K562 (cell line): ENCODE data around the gene SLC24A4. TPM values are rescaled to one million over a fixed set of nuclear protein-coding genes. Genes with fewer than 3 reads are reported as not detected.

ENCODE experiments used
- ATAC-seq: fragments of 200-7000 bp; cut with Tn5 transposase; 3 replicates; pipeline ENCODE4 v1.9.1; 2020; ENCODE audit warnings: moderate library complexity
- BruUV-seq: library from RNA; stranded (reverse); fragments of 400-500 nt; replicated peaks from 2 replicates; lab custom pipeline; 2021; lab: Mats Ljungman, UMichigan
- CTCF ChIA-PET: fragments of 300-600 bp; formaldehyde crosslinking; extraction: SDS; loops from one replicate; lab custom pipeline; 2021; ENCODE audit warnings: low intra/inter-chr PET ratio; lab: Yijun Ruan, JAX
- POLR2A ChIA-PET: fragments of 300-600, 350-650 bp; sonication (Branson Sonifier 250); formaldehyde crosslinking; extraction: SDS; loops from one replicate; lab custom pipeline; 2021; ENCODE audit warnings: antibody characterized with exemption, inconsistent platforms; lab: Yijun Ruan, JAX
- DNase-seq, 4 experiments: peaks; one replicate each; pipeline versions ENCODE4 v3.0.0 to v3.0.0-alpha.2; 2011 to 2018; ENCODE audit warnings: low spot score in 3 of 4, mixed read lengths in 3 of 4; ENCODE audit errors: extremely low read depth in 1 of 4
- FAIRE-seq: peaks from 2 replicates; lab custom pipeline; 2011; peaks lifted over from hg19 to GRCh38; lab: Jason Lieb, UNC
- H2AFZ ChIP-seq: 2 replicates; pipeline ENCODE4 v1.6.0; 2011; ENCODE audit warnings: low read depth, low read length, control low read depth, inconsistent platforms
- H3K27ac ChIP-seq: fragments of 200-600 bp; 3 replicates; pipeline ENCODE4 v1.8.0; 2011; ENCODE audit warnings: low read depth, mild to moderate bottlenecking, control low read depth, inconsistent platforms, low read length, moderate library complexity, mixed read lengths; ENCODE audit errors: extremely low read depth
- H3K27me3 ChIP-seq, 2 experiments: fragments of 300-600 bp in 1 of 2; 2 replicates in 1 of 2; 3 replicates in 1 of 2; pipeline versions ENCODE4 v1.6.0 to v1.8.0; 2011; ENCODE audit warnings: inconsistent platforms in 2 of 2, low read length in 2 of 2, mild to moderate bottlenecking in 1 of 2, mixed read lengths in 1 of 2, moderate library complexity in 1 of 2; ENCODE audit not compliant: control insufficient read depth in 2 of 2, insufficient read depth in 2 of 2
- H3K36me3 ChIP-seq: fragments of 300-600 bp; 3 replicates; pipeline ENCODE4 v1.8.0; 2011; ENCODE audit warnings: mild to moderate bottlenecking, low read length, inconsistent platforms; ENCODE audit not compliant: control insufficient read depth, insufficient read depth
- H3K4me1 ChIP-seq, 2 experiments: fragments of 200-600 bp in 1 of 2; replicated peaks in 1 of 2; 2 replicates in 1 of 2; 3 replicates in 1 of 2; pipeline versions ENCODE4 v1.5.1 to v1.8.0; 2011; ENCODE audit warnings: inconsistent platforms in 2 of 2, low read length in 2 of 2, mild to moderate bottlenecking in 1 of 2, mixed read lengths in 1 of 2, moderate library complexity in 1 of 2; ENCODE audit not compliant: control insufficient read depth in 2 of 2, insufficient read depth in 2 of 2
- H3K4me2 ChIP-seq: 2 replicates; pipeline ENCODE4 v1.6.1; 2011; ENCODE audit warnings: low read length, control low read depth, inconsistent platforms, mixed read lengths; ENCODE audit not compliant: insufficient read depth
- H3K4me3 ChIP-seq: fragments of 200-600 bp; sonication (generic), shearing (Covaris generic); 2 replicates; pipeline ENCODE4 v1.5.1; 2016; ENCODE audit warnings: control low read depth, inconsistent platforms
- H3K79me2 ChIP-seq: fragments of 200-600 bp; 3 replicates; pipeline ENCODE4 v1.8.0; 2011; ENCODE audit warnings: low read length, inconsistent platforms; ENCODE audit not compliant: control insufficient read depth, insufficient read depth
- H3K9ac ChIP-seq, 2 experiments: 2 replicates each; pipeline versions ENCODE4 v1.6.0 to v1.6.1; 2011; ENCODE audit warnings: low read depth in 2 of 2, low read length in 2 of 2, control low read depth in 1 of 2, inconsistent platforms in 1 of 2, mild to moderate bottlenecking in 1 of 2, mixed read lengths in 1 of 2; ENCODE audit not compliant: insufficient read depth in 1 of 2
- H3K9me1 ChIP-seq: one replicate; pipeline ENCODE4 v1.6.0; 2011; ENCODE audit warnings: inconsistent platforms, mild to moderate bottlenecking, low read length, moderate library complexity; ENCODE audit not compliant: control insufficient read depth, insufficient read depth
- H3K9me3 ChIP-seq: replicated peaks from 2 replicates; pipeline ENCODE4 v1.5.1; 2011; ENCODE audit warnings: low read depth, low read length, inconsistent platforms; ENCODE audit not compliant: control insufficient read depth, insufficient read depth
- H4K20me1 ChIP-seq: replicated peaks from 2 replicates; pipeline ENCODE4 v1.6.1; 2011; ENCODE audit warnings: low read length, inconsistent platforms, mixed read lengths; ENCODE audit not compliant: control insufficient read depth, insufficient read depth
- ADNP ChIP-seq: fragments of 200-800 bp; sonication (Bioruptor generic); IDR thresholded peaks from 2 replicates; pipeline ENCODE4 v1.6.1; 2016; ENCODE audit warnings: missing genetic modification characterization, missing compliant biosample characterization
- CBFB ChIP-seq: sonication (generic); formaldehyde crosslinking; IDR thresholded peaks from 2 replicates; pipeline ENCODE4 v1.4.0; 2020; ENCODE audit warnings: mild to moderate bottlenecking, missing genetic modification reagents
- FOXP4 ChIP-seq: sonication (generic); formaldehyde crosslinking; IDR thresholded peaks from 2 replicates; pipeline ENCODE4 v1.8.0; 2022; ENCODE audit warnings: mild to moderate bottlenecking, missing genetic modification reagents, borderline replicate concordance
- KHSRP ChIP-seq: fragments of 450-650 bp; IDR thresholded peaks from 2 replicates; pipeline ENCODE4 v1.6.1; 2017
- POLR3G ChIP-seq: IDR thresholded peaks from 2 replicates; pipeline ENCODE4 v1.6.1; 2011; ENCODE audit not compliant: insufficient read length, insufficient replicate concordance; ENCODE audit errors: extremely low read depth
- PURB ChIP-seq: sonication (generic); formaldehyde crosslinking; IDR thresholded peaks from 2 replicates; pipeline ENCODE4 v1.9.0; 2021; ENCODE audit warnings: low read depth, mild to moderate bottlenecking, missing genetic modification reagents
- RCOR1 ChIP-seq, 2 experiments: IDR thresholded peaks; 2 replicates each; pipeline ENCODE4 v1.6.1; 2012; ENCODE audit warnings: low read depth in 2 of 2, low read length in 2 of 2, borderline replicate concordance in 1 of 2, improper control_type of control experiment in 1 of 2
- TFE3 ChIP-seq: fragments of 450-650 bp; formaldehyde crosslinking; IDR thresholded peaks from 2 replicates; pipeline ENCODE4 v1.4.0; 2020; ENCODE audit warnings: mild to moderate bottlenecking, mixed read lengths
- WGBS: fragments of 100-300 bp; shearing (Covaris generic); methylation state at CpG from one replicate; pipeline ENCODE4 v1.1.6; 2016; ENCODE audit warnings: low coverage, mixed read lengths; ENCODE audit not compliant: insufficient coverage; ENCODE audit errors: missing lambda C conversion rate; 5-methylcytosine and 5-hydroxymethylcytosine counted together
- in situ Hi-C: fragments of 300-500 bp; cut with MboI; formaldehyde crosslinking; loops from 4 replicates; pipeline ENCODE4 v1.15.0; 2018; ENCODE audit warnings: inconsistent platforms, mixed read lengths
- intact Hi-C: fragments of 100-400 bp; cut with micrococcal nuclease; formaldehyde crosslinking; loops from 2 replicates; pipeline ENCODE4 v1.14.2; 2022
- polyA plus RNA-seq, 8 experiments: library from polyadenylated mRNA; depleted of rRNA in 4 of 8; stranded (reverse) in 5 of 8; unstranded in 3 of 8; fragments of >200 nt; fragmentation: Nextera tagmentation in 2 of 8; fragmentation: Illumina TruSeq in 1 of 8; extraction: Ambion mirVana in 2 of 8; extraction: Trizol in 1 of 8; gene quantifications; 2 replicates each; pipeline versions ENCODE4 v1.2.1 to v1.2.3, GENCODE V29; 2011 to 2014; ENCODE audit warnings: inconsistent platforms in 1 of 8, missing spikeins in 1 of 8
- total RNA-seq, 7 experiments: library from RNA; depleted of rRNA in 6 of 7; stranded (reverse); fragments of >200 nt in 6 of 7; fragmentation: Illumina TruSeq in 2 of 7; extraction: Trizol in 2 of 7; gene quantifications; 2 replicates each; pipeline versions ENCODE4 v1.2.1 to v1.2.3, GENCODE V29; 2011 to 2021; ENCODE audit warnings: low replicate concordance in 1 of 7

The SLC24A4 gene
- total and polyA plus RNA-seq, 9 of the 15 experiments (the other 6 are each of a cell fraction or from before 2014, with no cell fraction given): not detected

GRCh38 chr14:92443741-92444140, 120.8 kb downstream of the SLC24A4 start (continued):
- TF ChIP-seq CBFB (CRISPR knock-in tag) (no peak), FOXP4 (CRISPR knock-in tag) (no peak)

GRCh38 chr14:92446771-92447170, 123.8 kb downstream of the SLC24A4 start:
- peaks cover under 1 to 25% of the 10 kb centered on the region in 2 experiments; a peak in 3 of 5 replicates for H3K27me3 ChIP-seq
- POLR2A ChIA-PET: no interaction called here
- WGBS: 3% methylated on average over 5 of the region's 5 CpGs
- no peak overlapping the region for H3K27ac ChIP-seq
- in situ Hi-C loops (no loop called here), intact Hi-C loops (no loop called here)
- H3K9me3 ChIP-seq: no peaks in the 10 kb centered on the region
- no peaks in the 10 kb centered on the region for H3K79me2 ChIP-seq
- no peak overlapping the region for H3K4me2 ChIP-seq
- no peak for DNase-seq
- BruUV-seq: no TSS peak
- ATAC-seq: no peak
- TF ChIP-seq RCOR1 (IDR thresholded peaks at IDR 0.05; ENCODE audit: borderline replicate concordance in 1 of 2, low read depth in 2 of 2, low read length in 2 of 2) (no peak), PURB (CRISPR knock-in tag) (no peak), ADNP (no peak), KHSRP (no peak), POLR3G (no peak), TFE3 (no peak)
- no peak overlapping the region for H3K9ac ChIP-seq
- H4K20me1 ChIP-seq: no peaks in the 10 kb centered on the region
- no peaks in the 10 kb centered on the region for H3K9me1 ChIP-seq
- H3K4me3 ChIP-seq: no peak overlapping the region
- FAIRE-seq: no peak
- CTCF ChIA-PET: no interaction called here
- H3K36me3 ChIP-seq: no peaks in the 10 kb centered on the region
- no peaks in the 10 kb centered on the region for H3K4me1 ChIP-seq
- H2AFZ ChIP-seq: no peak overlapping the region
